Thyroid gland (tissue), 4 donors: Measurements from ENCODE around the gene KCMF1. TPM values are rescaled to one million over a fixed set of nuclear protein-coding genes. Genes with fewer than 3 reads are reported as not detected.
A peak's percentile ranks its signal among the peaks of the same experiment; 100 is the strongest.

ENCODE experiments used
- DNase-seq, 2 donors: peaks; one replicate each; pipeline ENCODE4 v3.0.0-alpha.2; 2019
- H3K27ac ChIP-seq, 3 donors: fragments of 200-600 bp; sonication (generic); 1 replicate in 2 of 3; 2 replicates in 1 of 3; pipeline ENCODE4 v1.5.1; 2016 to 2019; ENCODE audit warnings: mild to moderate bottlenecking in 1 of 3, moderate library complexity in 1 of 3
- H3K27me3 ChIP-seq: fragments of 200-600 bp; sonication (generic); one replicate; pipeline ENCODE4 v1.5.1; 2019
- H3K36me3 ChIP-seq, 2 donors: fragments of 200-600 bp; sonication (generic); one replicate each; pipeline ENCODE4 v1.5.1; 2016 to 2019
- H3K4me1 ChIP-seq, 2 donors: fragments of 200-600 bp; sonication (generic); one replicate each; pipeline ENCODE4 v1.5.1; 2017 to 2019
- H3K4me3 ChIP-seq, 3 donors: fragments of 200-600 bp; sonication (generic); replicated peaks in 1 of 3; 1 replicate in 2 of 3; 2 replicates in 1 of 3; pipeline ENCODE4 v1.5.1; 2016; ENCODE audit warnings: mild to moderate bottlenecking in 1 of 3
- H3K9me3 ChIP-seq: fragments of 200-600 bp; sonication (generic); one replicate; pipeline ENCODE4 v1.5.1; 2017
- POLR2A ChIP-seq, 2 donors: fragments of 450-650 bp; IDR thresholded peaks; one replicate each; pipeline ENCODE4 v1.6.1; 2017; ENCODE audit warnings: antibody characterized with exemption in 2 of 2, mild to moderate bottlenecking in 2 of 2, moderate library complexity in 1 of 2
- WGBS, 2 donors: methylation state at CpG; one replicate each; pipeline ENCODE4 v1.1.5; 2017; 5-methylcytosine and 5-hydroxymethylcytosine counted together
- intact Hi-C: fragments of 100-400 bp; cut with DNase I; formaldehyde crosslinking; loops from one replicate; pipeline ENCODE4 v1.15.1; 2023
- total RNA-seq, 4 donors: library from RNA; depleted of rRNA; stranded (reverse); fragments of >200 nt; gene quantifications; one replicate each; pipeline ENCODE4 v1.2.3, GENCODE V29; 2016
- TF ChIP-seq, protein P1 (sequence below), 6 experiments: fragments of 200-600 bp in 3 of 6; fragments of 450-650 bp in 3 of 6; sonication (generic) in 3 of 6; IDR thresholded peaks; one replicate each; pipeline ENCODE4 v1.5.1; 2016 to 2019; ENCODE audit warnings: antibody characterized with exemption in 6 of 6, mild to moderate bottlenecking in 2 of 6, inconsistent platforms in 1 of 6, moderate library complexity in 1 of 6

The KCMF1 gene
- total RNA-seq, 4 donors from 2014 or later: 39.6 to 44.5 (median 41.3) TPM

DNA sequence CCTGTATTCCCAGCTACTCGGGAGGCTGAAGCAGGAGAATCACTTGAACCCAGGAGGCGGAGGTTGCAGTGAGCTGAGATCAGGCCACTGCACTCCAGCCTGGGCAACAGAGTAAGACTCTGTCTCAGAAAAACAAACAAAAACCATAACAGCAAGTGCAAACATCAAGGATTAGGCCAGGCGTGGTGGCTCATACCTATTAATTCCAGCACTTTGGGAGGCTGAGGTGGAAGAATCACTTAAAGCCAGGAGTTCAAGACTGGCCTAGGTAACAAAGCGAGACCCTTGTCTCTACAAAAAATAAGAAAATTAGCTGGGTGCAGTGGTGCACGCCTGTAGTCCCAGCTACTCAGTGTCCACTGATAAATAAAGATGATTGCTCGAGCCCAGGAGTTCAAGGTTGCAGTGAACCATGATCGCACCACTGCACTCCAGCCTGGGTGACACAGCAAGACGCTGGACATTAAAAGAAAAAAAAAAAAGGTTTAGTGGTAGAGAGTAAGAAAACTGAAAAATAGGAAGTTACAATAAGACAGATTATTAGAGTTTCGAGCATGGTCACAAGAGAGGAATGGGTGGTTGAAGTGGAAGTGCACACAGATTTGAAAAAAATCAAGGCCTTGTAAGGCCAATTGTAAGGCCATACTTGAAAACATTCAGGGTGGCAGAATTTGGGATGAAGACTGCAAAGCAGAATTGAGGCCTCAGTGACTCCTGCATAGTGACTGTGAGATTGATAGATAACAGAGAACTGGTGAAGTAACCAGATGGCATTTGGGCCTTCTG, 6.4 kb upstream of the KCMF1 start:
- intact Hi-C loops: no loop called here
- peaks cover 27 to 32% of the 10 kb centered on the region in 2 donors for H3K4me1 ChIP-seq

DNA sequence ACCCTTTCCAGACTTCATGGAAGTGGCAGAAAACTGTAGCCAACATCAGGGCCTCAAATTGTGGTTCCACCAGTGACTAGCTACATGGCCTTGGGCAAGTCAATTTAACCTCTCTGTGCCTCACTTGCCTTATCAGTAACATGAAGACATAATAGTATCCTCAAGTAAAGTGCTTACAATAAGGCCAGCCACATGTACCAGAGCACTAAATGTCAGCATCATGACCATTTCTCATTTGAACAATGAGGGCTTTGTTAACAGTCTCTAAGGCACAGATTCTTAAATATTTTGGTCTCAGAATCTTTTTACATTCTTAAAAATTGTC, 5.8 kb upstream of the KCMF1 start:
- H3K27ac ChIP-seq: no peak overlapping the region
- H3K27me3 ChIP-seq: no peaks in the 10 kb centered on the region
- no peaks in the 10 kb centered on the region for H3K9me3 ChIP-seq
- TF ChIP-seq, protein P1, sequence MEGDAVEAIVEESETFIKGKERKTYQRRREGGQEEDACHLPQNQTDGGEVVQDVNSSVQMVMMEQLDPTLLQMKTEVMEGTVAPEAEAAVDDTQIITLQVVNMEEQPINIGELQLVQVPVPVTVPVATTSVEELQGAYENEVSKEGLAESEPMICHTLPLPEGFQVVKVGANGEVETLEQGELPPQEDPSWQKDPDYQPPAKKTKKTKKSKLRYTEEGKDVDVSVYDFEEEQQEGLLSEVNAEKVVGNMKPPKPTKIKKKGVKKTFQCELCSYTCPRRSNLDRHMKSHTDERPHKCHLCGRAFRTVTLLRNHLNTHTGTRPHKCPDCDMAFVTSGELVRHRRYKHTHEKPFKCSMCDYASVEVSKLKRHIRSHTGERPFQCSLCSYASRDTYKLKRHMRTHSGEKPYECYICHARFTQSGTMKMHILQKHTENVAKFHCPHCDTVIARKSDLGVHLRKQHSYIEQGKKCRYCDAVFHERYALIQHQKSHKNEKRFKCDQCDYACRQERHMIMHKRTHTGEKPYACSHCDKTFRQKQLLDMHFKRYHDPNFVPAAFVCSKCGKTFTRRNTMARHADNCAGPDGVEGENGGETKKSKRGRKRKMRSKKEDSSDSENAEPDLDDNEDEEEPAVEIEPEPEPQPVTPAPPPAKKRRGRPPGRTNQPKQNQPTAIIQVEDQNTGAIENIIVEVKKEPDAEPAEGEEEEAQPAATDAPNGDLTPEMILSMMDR (IDR thresholded peaks at IDR 0.05): no peak
- no peak for TF ChIP-seq POLR2A (IDR thresholded peaks at IDR 0.05)
- peaks cover 27% of the 10 kb centered on the region in 2 donors for H3K4me1 ChIP-seq
- no peak for DNase-seq
- intact Hi-C loops: no loop called here
- H3K4me3 ChIP-seq: no peak overlapping the region
- H3K36me3 ChIP-seq: no peaks in the 10 kb centered on the region

More for the DNA sequence above, 6.4 kb upstream of the KCMF1 start:
- H3K4me3 ChIP-seq: no peak overlapping the region
- no peaks in the 10 kb centered on the region for H3K9me3 ChIP-seq
- H3K27me3 ChIP-seq: no peaks in the 10 kb centered on the region
- H3K27ac ChIP-seq: peak overlapping the region in 1 of 3 donors; percentile 25
- no peaks in the 10 kb centered on the region for H3K36me3 ChIP-seq
- no peak for DNase-seq
- TF ChIP-seq, protein P1 (IDR thresholded peaks at IDR 0.05): no peak
- TF ChIP-seq POLR2A (IDR thresholded peaks at IDR 0.05): no peak
- 94 to 95% methylated on average over 9 of the region's 9 CpGs for WGBS, 2 donors

DNA sequence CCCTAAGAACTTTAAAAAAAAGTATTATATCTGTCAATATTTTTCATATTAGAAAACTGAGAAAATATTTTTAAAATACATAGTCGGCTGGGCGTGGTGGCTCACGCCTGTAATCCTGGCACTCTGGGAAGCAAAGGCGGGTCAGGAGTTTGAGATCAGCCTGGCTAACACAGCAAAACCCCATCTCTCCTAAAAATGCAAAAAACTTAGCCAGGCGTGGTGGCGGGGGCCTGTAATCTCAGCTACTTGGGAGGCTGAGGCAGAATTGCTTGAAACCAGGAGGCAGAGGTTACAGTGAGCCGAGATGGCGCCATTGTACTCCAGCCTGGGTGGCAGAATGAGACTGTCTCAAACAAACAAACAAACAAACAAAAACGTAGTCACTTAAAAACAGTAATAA, 5.1 kb upstream of the KCMF1 start:
- TF ChIP-seq POLR2A (IDR thresholded peaks at IDR 0.05): no peak
- TF ChIP-seq, protein P1 (IDR thresholded peaks at IDR 0.05): no peak
- intact Hi-C loops: no loop called here
- no peaks in the 10 kb centered on the region for H3K27me3 ChIP-seq
- no peak overlapping the region for H3K27ac ChIP-seq
- peaks cover 27% of the 10 kb centered on the region in 2 donors for H3K4me1 ChIP-seq
- no peaks in the 10 kb centered on the region for H3K36me3 ChIP-seq
- DNase-seq: no peak
- 96 to 97% methylated on average over 9 of the region's 9 CpGs for WGBS, 2 donors
- H3K4me3 ChIP-seq: no peak overlapping the region
- H3K9me3 ChIP-seq: no peaks in the 10 kb centered on the region

DNA sequence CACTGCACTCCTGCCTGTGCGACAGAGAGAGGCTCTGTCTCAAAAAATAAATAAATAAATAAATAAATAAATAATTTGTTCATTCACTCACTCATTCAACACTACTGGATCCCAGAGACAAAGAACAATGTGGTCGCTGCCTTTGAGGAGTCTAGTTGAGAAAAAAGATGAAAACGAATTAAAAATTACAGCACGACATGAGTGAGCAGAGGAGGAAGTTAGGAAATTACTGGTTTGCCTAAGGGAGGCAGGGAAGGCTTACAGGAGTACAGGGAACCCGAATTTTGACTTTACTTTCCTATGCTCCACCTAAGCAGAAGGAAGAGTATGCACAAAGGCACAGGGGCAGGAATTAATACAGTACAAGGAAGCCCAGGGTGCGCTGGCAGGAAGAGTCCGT, 4.2 kb upstream of the KCMF1 start:
- intact Hi-C loops: no loop called here

More for the DNA sequence above, 4.2 kb upstream of the KCMF1 start:
- TF ChIP-seq, protein P1 (IDR thresholded peaks at IDR 0.05): no peak
- no peak for TF ChIP-seq POLR2A (IDR thresholded peaks at IDR 0.05)
- Histone ChIP-seq H3K27ac (no peak overlapping the region), H3K9me3 (no peaks in the 10 kb centered on the region), H3K4me3 (no peak overlapping the region), H3K4me1 (peaks cover 27% of the 10 kb centered on the region in 2 donors), H3K27me3 (no peaks in the 10 kb centered on the region), H3K36me3 (no peaks in the 10 kb centered on the region)
- DNase-seq: no peak
- WGBS, 2 donors: 90 to 92% methylated on average over 7 of the region's 7 CpGs
